ENCODE measurements around the gene NACC1. TPM values are rescaled to one million over a fixed set of nuclear protein-coding genes. Genes with fewer than 3 reads are reported as not detected.

NACC1 gene
- total RNA-seq, 1 donor from 2014 or later, result 103 TPM

- TF ChIP-seq CTCF (IDR thresholded peaks at IDR 0.05; ENCODE audit: unreplicated experiment), result no peak
- H3K4me3 Mint-ChIP-seq (ENCODE audit: low read depth), result no peak overlapping the region
- no peak overlapping the region for H3K27ac Mint-ChIP-seq
- peaks cover 2% of the 10 kb centered on the region for H3K36me3 Mint-ChIP-seq (ENCODE audit: insufficient read depth)
- no peaks in the 10 kb centered on the region for H3K4me1 Mint-ChIP-seq (ENCODE audit: low read depth)
- H3K27me3 Mint-ChIP-seq, result peaks cover 10% of the 10 kb centered on the region
- H3K9me3 Mint-ChIP-seq (ENCODE audit: low read depth), result no peaks in the 10 kb centered on the region
- no peak for DNase-seq (ENCODE audit: low spot score, unreplicated experiment)
Measured at GRCh38 chr19:13104848-13105711, 13.0 kb upstream of the NACC1 start.

GRCh38 chr19:13109361-13110098, 8.5 kb upstream of the NACC1 start:
- no peak overlapping the region for H3K4me3 Mint-ChIP-seq (ENCODE audit: low read depth)
- H3K36me3 Mint-ChIP-seq (ENCODE audit: insufficient read depth), result peaks cover 2% of the 10 kb centered on the region
- H3K27me3 Mint-ChIP-seq, result no peaks in the 10 kb centered on the region
- H3K9me3 Mint-ChIP-seq (ENCODE audit: low read depth), result no peaks in the 10 kb centered on the region
- H3K27ac Mint-ChIP-seq, result no peak overlapping the region
- no peak for TF ChIP-seq CTCF (IDR thresholded peaks at IDR 0.05; ENCODE audit: unreplicated experiment)
- no peaks in the 10 kb centered on the region for H3K4me1 Mint-ChIP-seq (ENCODE audit: low read depth)
- no peak for DNase-seq (ENCODE audit: low spot score, unreplicated experiment)

- H3K27me3 Mint-ChIP-seq, result no peaks in the 10 kb centered on the region
Measured at GRCh38 chr19:13110099-13110610, 7.9 kb upstream of the NACC1 start.

GRCh38 chr19:13112555-13112954, 5.5 kb upstream of the NACC1 start:
- Mint-ChIP-seq H3K4me3 (ENCODE audit: low read depth) (no peak overlapping the region), H3K27me3 (no peaks in the 10 kb centered on the region), H3K4me1 (ENCODE audit: low read depth) (peaks cover 10% of the 10 kb centered on the region)

More at GRCh38 chr19:13110099-13110610, 7.9 kb upstream of the NACC1 start:
- Mint-ChIP-seq H3K4me3 (ENCODE audit: low read depth) (no peak overlapping the region), H3K27ac (no peak overlapping the region), H3K36me3 (ENCODE audit: insufficient read depth) (peaks cover 2% of the 10 kb centered on the region), H3K9me3 (ENCODE audit: low read depth) (no peaks in the 10 kb centered on the region), H3K4me1 (ENCODE audit: low read depth) (no peaks in the 10 kb centered on the region)
- TF ChIP-seq CTCF (IDR thresholded peaks at IDR 0.05; ENCODE audit: unreplicated experiment), result no peak
- DNase-seq (ENCODE audit: low spot score, unreplicated experiment), result no peak

More at GRCh38 chr19:13112555-13112954, 5.5 kb upstream of the NACC1 start:
- no peak for DNase-seq (ENCODE audit: low spot score, unreplicated experiment)
- no peaks in the 10 kb centered on the region for H3K9me3 Mint-ChIP-seq (ENCODE audit: low read depth)
- no peak overlapping the region for H3K27ac Mint-ChIP-seq
- no peak for TF ChIP-seq CTCF (IDR thresholded peaks at IDR 0.05; ENCODE audit: unreplicated experiment)
- peaks cover under 1% of the 10 kb centered on the region for H3K36me3 Mint-ChIP-seq (ENCODE audit: insufficient read depth)

Data from progenitor cell of endocrine pancreas (in vitro differentiated cells).